ENCODE data around the gene NANS. TPM values are rescaled to one million over a fixed set of nuclear protein-coding genes. Genes with fewer than 3 reads are reported as not detected.
A peak's percentile ranks its signal among the peaks of the same experiment; 100 is the strongest.

The NANS gene
- total and polyA plus RNA-seq, 2 of the 13 experiments (the other 11 are each of a cell fraction or from before 2014, with no cell fraction given), result 86.9 to 203 TPM

DNA sequence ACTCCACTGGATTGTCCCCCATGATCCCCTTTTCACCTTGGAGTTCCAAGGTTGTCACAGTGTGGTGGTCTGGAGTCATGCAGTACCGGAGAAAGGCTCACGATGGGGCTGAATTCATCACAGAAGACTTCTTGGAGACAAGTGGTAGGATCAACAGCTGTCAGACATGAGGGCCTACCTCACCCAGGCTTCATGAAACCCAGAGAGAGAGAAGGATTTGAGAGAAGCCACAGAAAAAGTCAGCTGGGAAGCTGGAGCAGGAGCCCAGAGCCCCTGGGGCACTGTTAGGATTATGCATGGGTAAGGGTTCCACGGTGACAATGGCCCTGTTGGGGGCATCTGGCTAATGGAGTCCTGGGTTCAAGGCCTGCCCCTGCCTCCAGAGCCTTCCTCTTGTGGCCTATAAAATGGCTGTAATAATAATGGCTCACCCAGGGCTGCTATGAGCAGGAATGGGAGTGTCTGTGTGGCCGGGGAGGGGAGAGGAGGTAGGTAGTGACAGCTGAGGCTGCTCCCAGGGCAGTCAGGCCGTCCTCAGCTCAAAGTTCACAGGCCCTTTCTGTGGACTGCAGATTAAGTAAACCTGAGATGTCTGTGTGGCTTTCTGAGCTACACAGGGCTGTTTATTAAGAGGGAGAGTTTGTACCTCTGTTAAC lies 61.6 kb downstream of the NANS start (continued):
- no peak for TF ChIP-seq ZNF460 (CRISPR knock-in tag; IDR thresholded peaks at IDR 0.05; ENCODE audit: borderline replicate concordance)
- TF ChIP-seq ZMYM4 (CRISPR knock-in tag; IDR thresholded peaks at IDR 0.05), result no peak; the same call in 1 of the 2 replicates
- no peak for TF ChIP-seq ZNF232 (CRISPR knock-in tag; IDR thresholded peaks at IDR 0.05; ENCODE audit: borderline replicate concordance)
- TF ChIP-seq KDM2A (CRISPR knock-in tag; IDR thresholded peaks at IDR 0.05; ENCODE audit: borderline replicate concordance, low read depth), result no peak
- TF ChIP-seq ATF7 (IDR thresholded peaks at IDR 0.05), result no peak
- no peak for TF ChIP-seq ATF7 (CRISPR knock-in tag; IDR thresholded peaks at IDR 0.05)
- TF ChIP-seq, protein P1, sequence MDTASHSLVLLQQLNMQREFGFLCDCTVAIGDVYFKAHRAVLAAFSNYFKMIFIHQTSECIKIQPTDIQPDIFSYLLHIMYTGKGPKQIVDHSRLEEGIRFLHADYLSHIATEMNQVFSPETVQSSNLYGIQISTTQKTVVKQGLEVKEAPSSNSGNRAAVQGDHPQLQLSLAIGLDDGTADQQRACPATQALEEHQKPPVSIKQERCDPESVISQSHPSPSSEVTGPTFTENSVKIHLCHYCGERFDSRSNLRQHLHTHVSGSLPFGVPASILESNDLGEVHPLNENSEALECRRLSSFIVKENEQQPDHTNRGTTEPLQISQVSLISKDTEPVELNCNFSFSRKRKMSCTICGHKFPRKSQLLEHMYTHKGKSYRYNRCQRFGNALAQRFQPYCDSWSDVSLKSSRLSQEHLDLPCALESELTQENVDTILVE (CRISPR knock-in tag; IDR thresholded peaks at IDR 0.05), result no peak
- TF ChIP-seq, protein P2, sequence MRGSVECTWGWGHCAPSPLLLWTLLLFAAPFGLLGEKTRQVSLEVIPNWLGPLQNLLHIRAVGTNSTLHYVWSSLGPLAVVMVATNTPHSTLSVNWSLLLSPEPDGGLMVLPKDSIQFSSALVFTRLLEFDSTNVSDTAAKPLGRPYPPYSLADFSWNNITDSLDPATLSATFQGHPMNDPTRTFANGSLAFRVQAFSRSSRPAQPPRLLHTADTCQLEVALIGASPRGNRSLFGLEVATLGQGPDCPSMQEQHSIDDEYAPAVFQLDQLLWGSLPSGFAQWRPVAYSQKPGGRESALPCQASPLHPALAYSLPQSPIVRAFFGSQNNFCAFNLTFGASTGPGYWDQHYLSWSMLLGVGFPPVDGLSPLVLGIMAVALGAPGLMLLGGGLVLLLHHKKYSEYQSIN (CRISPR knock-in tag; IDR thresholded peaks at IDR 0.05; ENCODE audit: borderline replicate concordance), result no peak
- TF ChIP-seq TOPORS (CRISPR knock-in tag; IDR thresholded peaks at IDR 0.05), result no peak
- TF ChIP-seq, protein P3, sequence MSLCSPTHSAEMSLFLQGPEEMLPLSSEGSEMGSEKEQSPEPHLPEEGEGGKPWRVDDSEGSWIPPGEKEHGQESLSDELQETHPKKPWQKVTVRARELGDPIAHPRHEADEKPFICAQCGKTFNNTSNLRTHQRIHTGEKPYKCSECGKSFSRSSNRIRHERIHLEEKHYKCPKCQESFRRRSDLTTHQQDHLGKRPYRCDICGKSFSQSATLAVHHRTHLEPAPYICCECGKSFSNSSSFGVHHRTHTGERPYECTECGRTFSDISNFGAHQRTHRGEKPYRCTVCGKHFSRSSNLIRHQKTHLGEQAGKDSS (CRISPR knock-in tag; IDR thresholded peaks at IDR 0.05; ENCODE audit: borderline replicate concordance, low read depth), result no peak
- no peak for TF ChIP-seq REXO4 (CRISPR knock-in tag; IDR thresholded peaks at IDR 0.05; ENCODE audit: borderline replicate concordance)
- TF ChIP-seq SIX4 (CRISPR knock-in tag; IDR thresholded peaks at IDR 0.05), result 0 out of 2 replicates have a peak, but pooled peaks have one; percentile 7
- peak; percentile 35; the same call in 1 of the 2 replicates for TF ChIP-seq SIN3A (IDR thresholded peaks at IDR 0.05; ENCODE audit: borderline replicate concordance, low read depth, low read length)
- TF ChIP-seq ZFP37 (CRISPR knock-in tag; IDR thresholded peaks at IDR 0.05; ENCODE audit: borderline replicate concordance), result no peak
- no peak for TF ChIP-seq ZNF451 (CRISPR knock-in tag; IDR thresholded peaks at IDR 0.05)
- no peak for TF ChIP-seq ISL2 (CRISPR knock-in tag; IDR thresholded peaks at IDR 0.05)
- no peak for TF ChIP-seq FOXK2 (IDR thresholded peaks at IDR 0.05)
- TF ChIP-seq ZNF550 (CRISPR knock-in tag; IDR thresholded peaks at IDR 0.05; ENCODE audit: borderline replicate concordance), result no peak
- TF ChIP-seq, protein P4, sequence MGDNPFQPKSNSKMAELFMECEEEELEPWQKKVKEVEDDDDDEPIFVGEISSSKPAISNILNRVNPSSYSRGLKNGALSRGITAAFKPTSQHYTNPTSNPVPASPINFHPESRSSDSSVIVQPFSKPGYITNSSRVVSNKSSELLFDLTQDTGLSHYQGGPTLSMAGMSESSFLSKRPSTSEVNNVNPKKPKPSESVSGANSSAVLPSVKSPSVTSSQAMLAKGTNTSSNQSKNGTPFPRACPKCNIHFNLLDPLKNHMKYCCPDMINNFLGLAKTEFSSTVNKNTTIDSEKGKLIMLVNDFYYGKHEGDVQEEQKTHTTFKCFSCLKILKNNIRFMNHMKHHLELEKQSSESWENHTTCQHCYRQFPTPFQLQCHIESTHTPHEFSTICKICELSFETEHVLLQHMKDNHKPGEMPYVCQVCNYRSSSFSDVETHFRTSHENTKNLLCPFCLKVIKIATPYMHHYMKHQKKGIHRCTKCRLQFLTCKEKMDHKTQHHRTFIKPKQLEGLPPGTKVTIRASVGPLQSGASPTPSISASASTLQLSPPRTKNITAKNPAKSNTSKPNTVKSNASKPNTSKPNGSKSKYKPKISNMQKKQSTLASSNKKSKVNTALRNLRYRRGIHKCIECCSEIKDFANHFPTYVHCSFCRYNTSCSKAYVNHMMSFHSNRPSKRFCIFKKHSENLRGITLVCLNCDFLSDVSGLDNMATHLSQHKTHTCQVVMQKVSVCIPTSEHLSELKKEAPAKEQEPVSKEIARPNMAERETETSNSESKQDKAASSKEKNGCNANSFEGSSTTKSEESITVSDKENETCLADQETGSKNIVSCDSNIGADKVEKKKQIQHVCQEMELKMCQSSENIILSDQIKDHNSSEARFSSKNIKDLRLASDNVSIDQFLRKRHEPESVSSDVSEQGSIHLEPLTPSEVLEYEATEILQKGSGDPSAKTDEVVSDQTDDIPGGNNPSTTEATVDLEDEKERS (CRISPR knock-in tag; IDR thresholded peaks at IDR 0.05), result no peak
- no peak for TF ChIP-seq ZSCAN30 (CRISPR knock-in tag; IDR thresholded peaks at IDR 0.05)
- no peak for TF ChIP-seq EHMT2 (IDR thresholded peaks at IDR 0.05; ENCODE audit: borderline replicate concordance, low read depth, low read length)
- TF ChIP-seq MAFF (IDR thresholded peaks at IDR 0.05; ENCODE audit: low read depth, low read length), result no peak
- TF ChIP-seq U2AF2 (IDR thresholded peaks at IDR 0.05; ENCODE audit: low read depth, low read length), result no peak
- TF ChIP-seq PRPF4 (IDR thresholded peaks at IDR 0.05; ENCODE audit: low read depth, low read length, poor library complexity, severe bottlenecking), result no peak
- TF ChIP-seq ERF (CRISPR knock-in tag; IDR thresholded peaks at IDR 0.05), result peak; percentile 11; the same call in 1 of the 2 replicates
- no peak for TF ChIP-seq BRCA1 (CRISPR knock-in tag; IDR thresholded peaks at IDR 0.05)

Measured in HepG2 (cell line).